RWPE2 (cell line): ENCODE measurements around the gene SLC39A12.

Experiments
- ATAC-seq: fragments of 200-7000 bp; cut with Tn5 transposase; 3 replicates; pipeline ENCODE4 v1.9.1; 2021; ENCODE audit warnings: low read depth
- DNase-seq: peaks from one replicate; pipeline ENCODE4 v3.0.0-alpha.2; 2020; ENCODE audit warnings: low spot score
- H3K27ac ChIP-seq: fragments of 450-650 bp; 2 replicates; pipeline ENCODE4 v1.5.1; 2017; ENCODE audit warnings: mild to moderate bottlenecking; ENCODE audit not compliant: poor library complexity, severe bottlenecking
- H3K27me3 ChIP-seq: fragments of 250-450 bp; sonication (Bioruptor Pico); 2 replicates; pipeline ENCODE4 v1.5.1; 2021; ENCODE audit warnings: mild to moderate bottlenecking, moderate library complexity; ENCODE audit not compliant: insufficient read depth, poor library complexity, severe bottlenecking
- H3K36me3 ChIP-seq: fragments of 250-450 bp; sonication (Bioruptor Pico); 2 replicates; pipeline ENCODE4 v1.5.1; 2020; ENCODE audit warnings: low read depth, mild to moderate bottlenecking, moderate library complexity
- H3K4me1 ChIP-seq: fragments of 250-450 bp; sonication (Bioruptor Pico); 2 replicates; pipeline ENCODE4 v1.5.1; 2021; ENCODE audit warnings: mild to moderate bottlenecking, moderate library complexity; ENCODE audit not compliant: insufficient read depth, poor library complexity, severe bottlenecking
- H3K4me3 ChIP-seq: fragments of 250-450 bp; sonication (Bioruptor Pico); 2 replicates; pipeline ENCODE4 v1.5.1; 2021; ENCODE audit warnings: mild to moderate bottlenecking, moderate library complexity; ENCODE audit not compliant: severe bottlenecking
- H3K9me3 ChIP-seq: fragments of 250-450 bp; sonication (Bioruptor Pico); 2 replicates; pipeline ENCODE4 v1.5.1; 2021; ENCODE audit warnings: mild to moderate bottlenecking, moderate library complexity; ENCODE audit not compliant: severe bottlenecking
- CTCF ChIP-seq: fragments of 450-650 bp; IDR thresholded peaks from one replicate; pipeline ENCODE4 v1.5.1; 2017; ENCODE audit warnings: mild to moderate bottlenecking, moderate library complexity; ENCODE audit not compliant: poor library complexity, severe bottlenecking

The SLC39A12 gene

DNA sequence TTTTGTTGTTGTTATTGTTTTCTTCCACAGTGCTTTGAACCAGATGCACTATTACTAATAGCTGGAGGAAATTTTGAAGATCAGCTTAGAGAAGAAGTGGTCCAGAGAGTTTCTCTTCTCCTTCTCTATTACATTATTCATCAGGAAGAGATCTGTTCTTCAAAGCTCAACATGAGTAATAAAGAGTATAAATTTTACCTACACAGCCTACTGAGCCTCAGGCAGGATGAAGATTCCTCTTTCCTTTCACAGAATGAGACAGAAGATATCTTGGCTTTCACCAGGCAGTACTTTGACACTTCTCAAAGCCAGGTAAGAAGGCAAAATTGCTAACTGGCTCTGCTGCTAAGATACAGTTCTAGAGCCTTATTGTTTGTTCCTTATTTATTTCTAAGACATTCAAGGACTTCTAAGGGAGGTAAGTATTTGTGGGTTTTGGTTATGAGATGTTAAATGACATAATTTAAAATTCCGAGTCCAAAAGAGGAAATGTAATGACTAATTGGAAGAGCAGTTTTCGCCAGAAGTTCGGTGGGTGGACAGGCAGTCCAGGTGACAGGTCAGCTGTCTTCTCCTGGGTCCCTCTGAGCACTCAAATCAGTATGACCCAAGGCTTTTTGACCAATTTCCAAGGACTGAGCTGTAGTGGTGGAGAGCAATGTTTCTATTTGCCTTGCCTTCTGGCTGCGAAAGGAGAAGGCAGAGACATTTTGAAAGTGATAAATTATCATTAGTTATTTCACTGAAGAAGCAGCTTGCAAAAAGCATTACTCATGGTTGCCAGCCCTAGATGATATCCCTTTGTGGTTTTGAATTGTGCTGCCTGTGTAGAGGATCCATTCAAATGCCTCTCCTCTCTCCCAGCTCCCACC, 10.1 kb downstream of the SLC39A12 start:
- no peaks in the 10 kb centered on the region for H3K4me1 ChIP-seq
- H3K9me3 ChIP-seq: no peaks in the 10 kb centered on the region
- no peak for TF ChIP-seq CTCF
- no peak overlapping the region for H3K4me3 ChIP-seq
- ATAC-seq (peak; percentile 66; the same call in 2 of the 3 replicates), DNase-seq (no peak)
- H3K36me3 ChIP-seq: no peaks in the 10 kb centered on the region
- no peaks in the 10 kb centered on the region for H3K27me3 ChIP-seq
- H3K27ac ChIP-seq: no peak overlapping the region

DNA sequence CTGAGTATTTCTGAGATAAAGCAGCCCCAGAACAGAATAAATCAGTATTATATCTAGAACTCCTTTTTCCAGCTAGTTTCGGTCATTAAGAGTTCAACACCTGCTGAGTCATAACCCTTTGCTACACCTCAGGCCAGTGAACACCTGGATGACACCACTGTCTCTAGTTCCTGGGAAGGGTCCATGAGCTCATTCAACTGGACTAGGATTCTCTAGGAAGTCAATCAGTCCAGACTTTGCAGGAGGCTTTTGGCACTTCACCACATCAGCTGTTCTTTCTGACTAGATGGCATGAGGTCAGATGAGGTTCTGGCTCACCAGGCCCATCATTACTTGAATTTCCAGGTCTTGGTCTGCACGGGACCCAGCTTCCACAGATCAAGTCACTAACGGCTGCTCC, 11.7 kb downstream of the SLC39A12 start:
- Histone ChIP-seq H3K27me3 (no peaks in the 10 kb centered on the region), H3K36me3 (no peaks in the 10 kb centered on the region), H3K27ac (no peak overlapping the region), H3K4me3 (no peak overlapping the region), H3K9me3 (no peaks in the 10 kb centered on the region), H3K4me1 (no peaks in the 10 kb centered on the region)
- ATAC-seq (0 out of 3 replicates have a peak, but pooled peaks have one; percentile 45), DNase-seq (no peak)
- no peak for TF ChIP-seq CTCF

DNA sequence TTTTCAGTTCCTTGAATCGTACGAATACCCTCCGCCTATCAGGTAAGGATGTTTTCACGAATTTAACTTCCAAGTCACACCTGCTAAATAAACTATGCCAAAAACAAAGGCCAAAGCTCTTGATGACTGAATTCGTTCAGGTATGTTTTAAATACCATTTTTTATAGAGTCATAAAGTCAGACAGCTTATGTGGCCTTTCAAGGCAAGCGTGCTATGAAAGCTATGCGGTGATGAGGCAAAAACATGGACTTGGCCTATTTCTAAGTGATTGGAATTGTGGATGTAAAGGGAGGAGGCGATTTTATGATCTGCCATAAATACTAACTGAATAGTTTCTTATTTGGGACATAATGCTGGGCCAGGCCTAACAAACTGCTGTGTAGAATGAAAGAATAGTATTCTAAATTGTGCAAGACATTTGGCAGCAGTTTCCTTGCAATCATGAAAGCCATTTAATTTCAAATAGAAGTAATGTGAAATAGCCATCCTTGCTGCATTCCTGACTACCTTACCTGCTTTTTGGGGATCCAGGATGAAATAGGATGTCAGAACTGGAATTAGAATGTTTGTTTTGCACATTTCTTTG, 14.0 kb downstream of the SLC39A12 start:
- TF ChIP-seq CTCF: no peak
- no peaks in the 10 kb centered on the region for H3K36me3 ChIP-seq
- ATAC-seq (no peak), DNase-seq (no peak)
- no peaks in the 10 kb centered on the region for H3K9me3 ChIP-seq
- H3K27ac ChIP-seq: no peak overlapping the region
- H3K4me3 ChIP-seq: no peak overlapping the region
- H3K27me3 ChIP-seq: no peaks in the 10 kb centered on the region
- no peaks in the 10 kb centered on the region for H3K4me1 ChIP-seq

DNA sequence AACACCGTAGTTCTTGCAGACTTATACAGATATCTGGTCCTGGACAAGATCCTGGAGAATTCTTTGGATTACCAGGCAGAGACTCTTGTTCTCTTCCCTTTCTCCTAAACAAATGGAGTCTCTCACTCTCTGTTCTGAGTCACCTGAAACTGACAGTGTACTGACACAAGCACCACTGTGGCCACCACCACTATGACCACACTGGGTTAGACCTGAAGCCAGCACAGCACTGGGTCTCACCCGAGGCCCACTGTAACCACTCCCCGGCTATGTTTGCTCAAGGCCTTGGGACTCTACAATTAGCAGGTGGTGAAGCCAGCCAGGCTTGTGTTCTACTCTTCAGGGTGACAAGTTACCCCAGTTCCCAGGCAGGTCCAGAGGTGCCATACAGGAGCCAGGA, 22.8 kb downstream of the SLC39A12 start:
- no peak for TF ChIP-seq CTCF
- no peak for ATAC-seq
- no peaks in the 10 kb centered on the region for H3K27me3 ChIP-seq
- H3K4me1 ChIP-seq: no peaks in the 10 kb centered on the region
- H3K27ac ChIP-seq: no peak overlapping the region
- H3K36me3 ChIP-seq: no peaks in the 10 kb centered on the region
- no peak for DNase-seq
- H3K9me3 ChIP-seq: no peaks in the 10 kb centered on the region
- H3K4me3 ChIP-seq: no peak overlapping the region
